ENCODE results near the gene RRP9.
A peak's percentile ranks its signal among the peaks of the same experiment; 100 is the strongest.

Gene RRP9

DNA sequence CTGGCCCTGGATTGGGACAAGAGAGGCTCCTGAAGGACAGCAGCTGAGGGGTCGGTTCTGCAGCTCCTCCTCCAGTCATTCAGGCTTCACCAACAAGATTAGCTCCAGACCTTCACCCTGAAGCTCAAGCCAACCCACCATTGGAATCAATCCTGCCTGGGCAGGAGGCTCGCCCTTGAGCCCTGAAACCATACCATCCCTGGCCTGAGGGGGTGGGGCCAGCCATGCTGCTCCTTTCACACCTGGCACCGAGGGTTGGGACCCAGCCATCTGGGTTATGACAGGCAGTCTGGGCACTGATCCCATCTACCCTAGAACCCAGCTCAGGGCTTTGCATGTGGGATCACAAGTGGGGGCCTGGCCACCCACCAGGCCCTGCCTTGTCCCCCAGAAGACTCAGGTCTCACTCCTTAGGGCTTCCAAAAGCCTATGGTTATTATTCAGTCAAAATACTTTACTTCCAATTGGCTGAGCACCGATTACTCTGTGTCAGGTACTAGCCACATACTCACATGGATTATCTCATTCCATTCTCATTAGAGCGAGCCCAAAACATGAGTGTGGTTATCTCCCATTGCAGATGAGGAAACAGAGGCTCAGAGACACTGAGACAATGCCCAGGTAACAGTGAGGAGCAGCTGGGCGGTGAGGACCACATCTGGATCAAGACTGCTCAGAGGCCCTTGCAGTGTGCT, 29.0 kb upstream of the RRP9 start:
- peak in 1 of 2 experiments; percentile 22 for DNase-seq

DNA sequence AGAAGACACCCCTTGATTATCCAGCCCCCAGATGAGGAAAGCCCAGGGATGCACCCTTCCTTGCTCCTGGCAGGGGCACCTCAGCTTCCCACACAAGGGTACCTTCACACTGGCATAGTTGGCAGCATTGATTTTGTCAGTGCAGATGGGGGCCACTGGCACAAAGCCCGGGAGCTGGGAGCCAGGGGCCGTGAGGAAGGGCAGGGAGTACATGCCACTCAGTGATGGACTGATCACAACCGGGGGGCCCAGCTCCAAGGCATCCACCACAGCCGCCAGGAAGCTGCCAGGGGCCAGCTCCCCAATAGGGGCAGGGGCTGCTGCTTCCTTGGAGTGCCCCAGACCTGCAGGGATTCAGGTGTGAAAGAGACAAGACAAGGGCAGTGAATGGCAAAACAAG, 28.1 kb upstream of the RRP9 start:
- DNase-seq, result no peak

DNA sequence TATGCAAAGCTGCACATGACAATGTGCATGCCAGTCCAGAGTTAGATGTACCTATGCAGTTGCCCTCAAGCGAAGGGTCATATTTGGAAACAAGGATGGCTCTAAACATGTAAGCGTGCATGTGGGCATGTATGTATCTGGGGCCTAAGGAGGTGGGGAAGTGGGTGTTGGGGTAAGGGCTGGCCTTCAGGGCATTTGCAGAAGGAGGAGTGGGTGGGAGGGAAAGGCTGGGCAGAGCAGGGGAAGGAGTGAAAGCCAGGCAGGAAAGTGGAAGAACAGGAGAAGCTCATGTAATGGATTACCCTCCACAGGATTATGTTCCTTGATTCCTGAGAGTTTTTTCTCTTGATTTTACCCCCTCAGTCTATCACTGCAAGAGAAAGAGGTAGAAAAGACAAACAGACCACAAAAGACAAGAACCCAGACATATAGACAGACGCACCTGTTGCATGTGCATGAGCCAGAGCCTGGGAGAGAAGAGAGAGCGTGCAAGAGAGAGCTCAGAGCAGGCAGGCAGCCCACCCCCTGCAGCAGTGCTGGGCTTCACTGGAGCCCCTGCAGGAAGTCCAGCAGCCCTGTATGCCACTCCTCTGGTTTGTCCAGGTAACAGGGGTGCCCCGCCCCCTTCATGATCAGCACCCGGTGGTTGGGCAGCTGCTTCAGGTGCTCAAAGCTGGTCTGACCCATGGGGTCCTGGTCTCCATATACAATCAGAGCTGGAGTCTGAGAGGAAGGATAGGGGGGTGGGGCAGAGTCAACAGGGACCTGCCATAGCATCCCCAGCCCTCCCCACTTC, 27.4 kb upstream of the RRP9 start:
- DNase-seq, result no peak

DNA sequence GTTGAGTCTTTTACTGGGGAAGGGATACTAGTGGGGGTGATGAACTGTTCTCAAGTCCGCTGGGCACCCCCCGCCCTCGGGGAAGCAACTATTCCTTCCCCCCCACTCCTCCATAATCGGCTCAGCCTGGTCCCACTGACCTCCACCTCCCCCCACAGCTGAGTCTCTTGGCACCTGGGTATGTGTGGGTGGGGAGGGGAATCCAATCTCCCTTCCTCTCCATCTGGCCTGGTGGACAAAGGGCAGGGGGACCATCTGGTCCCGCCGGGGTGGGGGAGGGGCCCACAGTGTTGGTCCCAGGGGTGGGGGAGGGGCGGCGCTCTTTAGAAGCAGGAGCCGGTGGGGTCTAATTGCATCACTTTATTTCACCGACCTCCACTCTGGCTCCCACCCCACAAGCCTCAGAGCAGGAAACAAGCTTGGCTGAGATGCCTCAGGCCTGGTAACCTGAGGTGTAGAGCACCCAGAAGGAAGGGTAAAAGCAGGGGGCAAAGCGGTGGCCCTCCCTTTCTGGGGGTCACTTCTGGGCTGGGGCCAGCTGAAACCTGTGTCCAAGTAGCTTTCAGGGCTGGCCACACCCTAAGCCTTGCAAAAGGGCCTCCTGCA, 26.6 kb upstream of the RRP9 start:
- DNase-seq, result peak; percentile 44 to 46

DNA sequence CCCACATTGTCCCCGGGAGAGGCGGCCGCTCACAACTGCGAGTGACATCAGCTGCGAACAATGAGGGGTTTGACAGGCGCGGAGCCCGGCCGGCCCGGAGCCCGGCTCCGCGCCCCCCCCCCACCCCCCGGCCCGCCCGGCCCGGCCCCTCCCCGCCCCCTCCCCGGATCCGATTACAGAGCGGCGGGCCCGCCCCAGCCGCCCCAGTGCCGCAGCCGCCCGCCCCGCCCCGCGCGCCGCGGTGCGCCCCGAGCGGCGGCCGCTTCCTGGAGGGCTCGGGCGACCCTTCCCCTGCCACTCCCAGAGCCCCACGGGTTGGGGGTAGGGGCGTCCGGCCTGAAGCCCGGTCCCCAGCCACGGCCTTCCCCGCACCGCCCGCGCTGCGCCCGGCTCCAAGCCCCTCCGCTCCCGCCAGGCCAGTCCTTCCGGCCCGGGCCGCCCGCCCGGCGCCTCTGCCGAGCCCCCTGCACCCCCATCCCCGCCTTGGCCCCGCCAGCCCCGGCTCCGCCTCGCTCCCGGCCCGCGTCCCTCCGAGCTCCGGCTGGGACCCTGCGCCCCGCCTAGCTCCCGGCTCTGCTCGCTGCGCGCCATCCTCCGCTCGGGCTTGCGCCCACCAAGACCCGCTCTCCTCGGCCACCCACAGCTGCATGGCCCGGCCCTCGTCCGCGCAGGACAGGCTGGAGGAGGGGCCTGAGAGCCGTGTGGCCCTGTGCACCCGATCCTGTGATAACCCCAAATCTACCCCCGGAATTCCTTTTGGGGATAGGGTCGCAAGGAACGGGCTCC, 25.9 kb upstream of the RRP9 start, which contains the start of gene PCBP4:
PCBP4 (minus strand) TSS at position 71 of the 786 bp plus-strand sequence. CDS start 6,214 bp downstream, outside the sequence.
- DNase-seq, result peak; percentile 13 to 38

DNA sequence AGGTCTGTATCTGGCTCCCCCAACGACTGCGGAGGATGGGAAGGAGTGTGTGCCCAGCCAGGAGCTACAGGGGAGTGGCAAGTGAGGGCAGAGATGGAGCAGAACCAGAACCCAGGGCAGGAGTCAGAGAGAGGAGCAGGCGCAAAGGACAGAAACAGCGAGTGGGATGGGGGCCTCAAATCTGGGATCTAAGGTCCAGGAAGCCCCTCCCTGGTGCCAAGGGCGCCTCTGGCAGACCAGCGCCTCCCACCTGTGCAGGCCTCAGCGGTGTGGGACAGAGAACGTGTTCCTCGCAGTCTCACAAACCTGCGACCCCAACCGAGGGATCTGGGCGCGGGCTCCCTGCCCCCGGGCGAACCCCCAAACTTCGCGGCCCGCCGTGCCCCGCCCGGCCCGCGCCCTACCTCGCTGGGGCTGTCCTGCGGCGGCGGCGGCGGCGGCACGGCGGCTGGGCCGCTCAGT, 25.2 kb upstream of the RRP9 start:
- no peak for DNase-seq

DNA sequence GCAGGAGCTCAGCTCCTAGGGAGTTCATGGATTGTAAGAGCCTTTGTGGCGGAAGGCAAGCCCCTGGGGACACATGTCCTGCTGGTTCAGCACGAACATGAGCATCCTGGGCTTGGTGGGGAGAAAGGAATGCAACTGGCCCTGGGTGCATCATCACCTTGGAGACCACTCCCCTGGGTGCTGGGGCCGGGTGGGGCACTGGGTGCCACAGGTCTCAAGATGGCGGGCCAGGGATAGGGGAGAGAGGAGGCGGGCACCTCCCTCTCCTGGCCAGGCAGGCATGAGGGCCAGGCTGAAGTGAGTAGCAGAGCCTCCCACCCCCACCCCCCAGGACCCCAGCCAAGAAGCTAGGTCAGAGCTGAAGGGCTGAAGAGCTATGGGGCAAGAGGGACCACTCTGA, 24.8 kb upstream of the RRP9 start:
- DNase-seq, result no peak

DNA sequence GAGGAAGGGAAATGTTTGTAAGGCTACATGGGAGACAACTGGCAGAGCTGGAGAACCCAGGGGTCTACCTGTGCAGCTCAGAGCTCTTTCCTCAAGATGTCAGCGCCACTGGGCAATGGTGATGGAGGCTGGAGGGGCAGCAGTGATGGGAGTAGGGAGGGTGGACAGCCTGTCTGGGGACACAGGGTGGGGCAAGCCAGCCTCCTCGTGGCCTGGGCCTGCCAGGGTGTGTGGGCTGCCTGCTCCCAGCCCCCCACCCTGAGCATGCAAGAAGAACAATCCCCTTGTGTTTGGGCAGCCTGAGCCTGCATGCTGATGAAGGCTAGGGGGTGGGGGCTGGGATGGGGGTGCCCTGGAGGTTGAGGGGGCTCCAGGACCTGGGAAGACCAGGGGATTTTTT, 24.3 kb upstream of the RRP9 start:
- no peak for DNase-seq

DNA sequence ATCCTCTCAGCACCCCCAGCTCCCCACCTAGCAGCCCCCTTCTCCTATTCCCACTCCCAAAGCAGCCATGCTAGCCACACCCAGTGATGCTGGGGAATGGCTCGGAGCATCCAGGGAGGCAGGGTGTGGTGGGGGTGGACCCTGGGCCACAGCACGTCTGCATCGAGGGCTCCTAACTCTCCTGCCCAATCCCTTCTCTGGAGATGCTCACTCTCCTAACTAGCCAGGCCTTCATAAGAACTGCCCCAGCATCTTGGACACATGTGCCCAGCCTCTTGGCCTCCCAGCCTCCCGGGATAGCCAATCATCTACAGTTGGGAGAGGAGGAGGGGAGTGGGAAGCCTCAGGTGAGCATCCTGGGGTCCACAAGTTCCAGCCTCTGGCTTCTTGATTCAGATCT, 22.8 kb upstream of the RRP9 start:
- no peak for DNase-seq

DNA sequence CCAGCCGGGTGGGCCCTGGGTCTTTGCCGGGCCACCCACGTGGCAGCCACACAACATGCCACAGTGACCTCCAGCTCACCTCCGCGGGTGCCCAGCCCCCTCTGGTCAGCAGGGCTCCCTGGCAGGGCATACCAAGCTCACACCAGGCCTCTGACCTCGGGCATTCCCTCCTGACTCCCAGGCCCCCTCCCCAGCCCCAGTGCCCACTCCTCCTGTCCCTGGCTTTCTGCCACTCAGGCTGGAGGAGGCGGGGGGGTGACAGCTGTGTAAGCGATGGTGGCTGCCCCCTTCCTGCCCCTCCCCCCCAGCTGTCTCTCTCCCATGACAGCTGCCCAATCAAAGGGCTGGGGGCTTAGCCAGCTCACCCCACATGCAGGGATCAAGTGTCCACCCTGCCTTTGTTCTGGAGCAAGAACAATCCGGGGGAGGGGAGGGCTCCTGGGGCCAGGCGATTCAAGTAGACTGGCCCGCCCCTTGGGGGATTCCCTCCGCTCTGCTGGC, 22.3 kb upstream of the RRP9 start:
- peak; percentile 76 to 78 for DNase-seq

DNA sequence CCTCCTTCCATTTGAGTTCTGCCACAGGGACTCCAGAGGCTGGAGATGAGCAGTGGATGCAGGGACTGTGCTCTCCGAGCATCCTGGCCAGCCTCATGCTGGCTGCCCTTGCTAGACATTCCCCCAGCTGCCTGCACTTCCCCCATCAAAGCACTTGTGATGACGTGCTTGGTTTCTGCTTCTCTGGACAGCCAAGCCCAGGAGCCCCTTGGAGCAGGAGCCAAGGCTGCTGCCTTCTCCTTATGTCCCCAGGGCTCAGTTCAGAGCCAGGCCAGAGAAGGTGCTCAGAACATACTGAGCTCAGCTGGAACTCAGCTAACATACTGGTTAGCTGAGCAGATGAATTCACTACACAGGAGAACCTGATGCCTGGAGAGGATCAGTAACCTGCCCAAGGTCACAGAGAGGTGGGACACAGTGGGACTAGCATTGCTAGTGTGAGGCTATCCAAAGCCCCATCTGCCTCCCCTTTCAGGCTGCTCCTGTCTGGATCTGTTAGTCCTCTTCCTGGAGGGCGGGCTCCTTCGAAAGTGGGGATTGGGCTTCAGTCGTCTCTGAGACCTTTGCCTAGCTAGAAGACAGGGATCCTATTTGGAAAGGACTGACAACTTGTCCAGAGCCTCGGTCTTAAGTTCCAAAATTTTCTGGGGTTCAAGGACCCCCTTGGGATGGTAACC, 21.3 kb upstream of the RRP9 start:
- DNase-seq, result peak in 1 of 2 experiments; percentile 56

DNA sequence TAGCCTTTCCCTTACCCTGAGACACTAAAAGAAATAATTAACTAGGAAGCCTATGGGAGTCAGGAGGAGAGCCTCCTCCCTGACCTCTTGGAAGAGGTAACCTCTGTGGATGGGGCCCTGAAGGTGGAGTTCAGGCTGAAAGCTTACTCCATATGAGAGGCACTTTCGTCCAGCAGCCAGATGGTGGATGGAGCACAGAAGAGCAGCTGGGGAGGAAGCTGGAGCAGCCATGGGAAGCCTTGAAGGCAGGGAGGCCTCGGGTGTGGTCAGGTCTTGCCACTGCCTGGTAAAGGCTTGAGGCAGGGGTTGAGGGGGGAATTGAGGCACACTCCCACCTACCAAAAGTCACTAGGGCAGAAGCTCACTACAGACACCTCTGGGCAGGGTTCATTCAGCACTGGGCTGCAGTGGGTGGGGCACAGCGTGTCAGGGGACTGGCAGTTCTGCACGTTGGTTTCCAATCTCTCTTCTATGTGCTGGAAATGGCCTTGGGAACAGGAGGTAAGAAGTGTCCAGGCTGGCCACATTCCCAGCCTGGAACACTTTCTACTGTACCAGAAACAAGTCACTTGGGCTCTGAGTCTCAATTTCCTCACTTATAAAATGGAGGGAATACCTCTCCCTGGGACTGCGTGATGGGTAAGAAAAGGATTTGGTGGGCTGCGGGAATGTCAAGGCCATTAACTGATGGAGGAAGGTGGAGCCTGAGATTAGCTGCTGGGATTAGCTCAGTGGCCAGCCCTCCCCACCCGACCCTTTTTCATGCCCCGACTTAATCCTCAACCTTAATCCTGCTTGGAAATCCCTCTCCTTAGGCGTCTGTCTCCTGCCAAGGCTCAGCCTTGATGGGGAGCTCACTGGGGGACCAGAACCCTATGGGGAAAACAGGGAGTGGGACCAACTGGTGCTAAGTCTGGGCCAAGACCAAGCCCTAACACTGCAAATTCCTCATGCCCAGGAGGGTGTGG, 20.2 kb upstream of the RRP9 start:
- DNase-seq, result no peak

DNA sequence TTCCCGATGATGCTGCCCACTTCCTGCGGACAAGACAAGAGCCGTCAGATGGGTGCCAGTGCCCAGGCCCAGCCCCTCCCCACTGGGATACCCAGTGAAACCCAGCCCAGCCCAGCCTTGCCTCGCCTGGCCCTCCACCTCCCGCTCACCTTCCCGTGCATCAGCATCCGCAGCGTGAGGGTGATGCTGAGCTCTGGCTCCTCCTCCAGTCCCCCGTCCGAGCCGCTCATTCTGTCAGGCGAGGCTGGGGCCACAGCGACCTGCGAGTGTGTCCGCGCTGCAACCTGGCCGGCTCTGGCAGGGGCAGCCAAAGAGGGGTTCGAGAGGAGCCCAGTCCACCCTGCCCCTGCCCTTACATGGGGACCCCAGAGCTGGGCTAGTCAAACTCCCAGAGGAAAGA, 19.3 kb upstream of the RRP9 start:
- DNase-seq, result no peak

DNA sequence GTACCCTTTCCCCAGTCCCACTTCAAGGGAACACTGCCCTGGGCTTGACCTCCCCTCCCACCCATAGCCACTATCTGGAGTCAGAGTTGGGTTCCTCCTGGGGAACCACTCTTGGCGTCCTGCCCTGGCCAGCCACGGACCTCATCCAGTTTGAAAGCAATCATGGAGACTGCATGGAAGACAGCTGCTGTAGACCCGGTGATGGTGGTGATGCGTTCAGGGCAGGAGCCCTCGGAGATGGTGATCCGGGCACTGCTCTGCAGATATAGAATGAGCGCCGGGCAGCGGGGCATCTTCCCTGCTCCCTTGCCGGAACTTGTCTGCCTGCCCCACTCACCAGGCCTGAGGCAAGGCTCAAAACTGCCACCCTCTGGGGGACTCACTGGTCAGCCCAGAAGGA, 18.7 kb upstream of the RRP9 start:
- DNase-seq, result no peak

DNA sequence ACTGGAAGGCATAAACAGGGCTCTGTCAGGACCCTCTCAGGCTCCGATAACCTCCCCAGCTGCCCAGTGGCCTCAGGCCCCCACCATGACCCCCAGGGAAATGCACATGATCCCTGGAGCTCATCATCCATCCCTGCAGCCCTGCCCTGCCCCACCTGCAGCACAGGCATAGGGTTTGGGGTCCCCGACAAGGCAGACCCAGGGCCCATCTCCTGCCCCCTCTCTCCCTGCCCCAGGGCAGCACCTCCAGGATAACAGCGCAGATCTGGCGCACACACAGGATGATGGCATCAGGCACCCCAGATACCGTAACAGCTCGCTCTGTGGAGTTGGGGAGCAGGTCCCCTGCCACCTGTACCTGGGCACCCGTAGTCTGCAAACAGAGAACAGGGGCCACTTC, 17.9 kb upstream of the RRP9 start:
- DNase-seq, result no peak

DNA sequence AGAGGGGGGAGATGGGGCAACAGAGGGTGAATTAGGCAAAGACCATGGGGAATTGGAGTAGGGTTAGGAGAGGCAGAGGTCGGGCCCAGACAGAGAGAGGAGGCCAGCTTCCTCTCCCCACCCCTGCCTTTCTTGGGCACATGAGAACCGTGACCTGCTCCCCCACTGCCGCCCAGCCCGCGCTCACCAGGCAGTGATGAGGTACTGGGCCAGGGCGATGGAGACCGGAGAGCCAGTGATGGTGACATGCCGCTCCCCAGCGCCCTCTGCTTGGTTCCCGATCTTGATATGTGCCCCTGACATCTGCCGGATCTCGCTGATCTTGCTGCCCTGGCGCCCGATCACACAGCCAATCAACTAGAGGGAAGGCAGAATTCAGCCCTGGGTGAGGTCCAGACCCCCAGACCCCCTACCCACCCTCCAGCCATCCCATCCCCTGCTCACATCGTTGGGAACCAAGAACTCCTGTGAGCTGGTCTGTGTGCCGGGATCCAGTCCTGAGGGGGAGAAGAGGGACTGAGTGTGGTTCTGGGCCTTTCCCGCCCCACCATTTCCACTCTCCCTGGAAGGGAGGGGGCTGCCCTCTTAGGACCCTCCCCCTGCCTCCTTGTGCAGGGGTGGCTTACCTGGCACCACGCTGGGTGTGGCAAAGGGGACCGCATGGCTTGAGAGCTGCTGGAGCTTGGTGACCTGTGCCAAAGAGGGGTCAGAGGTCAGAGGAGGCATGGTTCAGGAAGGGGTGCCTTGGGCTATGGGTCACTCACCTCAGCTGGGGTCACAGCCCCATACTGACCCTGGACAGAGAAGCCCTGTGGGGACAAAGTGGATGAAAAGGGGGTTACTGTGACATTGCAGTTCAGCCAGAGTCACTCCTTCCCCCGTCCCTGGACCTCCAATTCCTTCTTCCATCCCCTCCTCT, 17.2 kb upstream of the RRP9 start:
- DNase-seq, result no peak

DNA sequence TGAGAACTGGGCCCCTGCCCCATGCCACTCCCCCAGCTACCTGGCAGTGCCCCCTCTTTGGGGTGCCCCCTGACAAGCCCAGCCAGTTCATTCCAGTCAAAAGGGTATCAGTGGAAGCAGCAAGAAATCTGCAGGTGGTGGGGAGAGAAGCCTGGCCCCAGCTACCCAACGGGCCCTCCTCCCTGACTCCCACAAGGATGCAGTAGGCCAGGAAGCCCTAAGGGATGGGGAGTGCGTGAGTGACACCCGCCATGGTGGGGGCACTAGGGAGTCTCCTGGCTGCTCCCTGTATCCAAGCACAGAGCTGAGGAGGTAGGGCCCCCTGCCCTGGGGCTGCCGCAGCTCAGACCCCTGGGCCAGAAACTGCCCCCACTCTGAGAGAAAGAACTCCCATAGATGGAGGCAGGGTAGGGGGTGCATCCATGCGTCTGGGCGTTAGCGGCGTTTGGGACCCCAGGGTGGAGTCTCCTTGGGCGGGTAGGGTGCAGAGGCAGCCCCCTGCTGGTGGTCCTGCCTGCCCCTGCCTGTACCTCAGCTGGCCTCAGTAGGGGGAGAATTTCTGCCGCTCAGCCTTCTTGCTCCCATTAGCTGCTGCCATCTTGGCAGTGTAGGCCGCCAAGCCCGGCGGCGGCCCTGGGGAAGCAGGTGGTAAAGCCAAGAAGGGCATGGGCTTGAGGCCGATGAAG, 16.0 kb upstream of the RRP9 start:
- DNase-seq, result no peak

DNA sequence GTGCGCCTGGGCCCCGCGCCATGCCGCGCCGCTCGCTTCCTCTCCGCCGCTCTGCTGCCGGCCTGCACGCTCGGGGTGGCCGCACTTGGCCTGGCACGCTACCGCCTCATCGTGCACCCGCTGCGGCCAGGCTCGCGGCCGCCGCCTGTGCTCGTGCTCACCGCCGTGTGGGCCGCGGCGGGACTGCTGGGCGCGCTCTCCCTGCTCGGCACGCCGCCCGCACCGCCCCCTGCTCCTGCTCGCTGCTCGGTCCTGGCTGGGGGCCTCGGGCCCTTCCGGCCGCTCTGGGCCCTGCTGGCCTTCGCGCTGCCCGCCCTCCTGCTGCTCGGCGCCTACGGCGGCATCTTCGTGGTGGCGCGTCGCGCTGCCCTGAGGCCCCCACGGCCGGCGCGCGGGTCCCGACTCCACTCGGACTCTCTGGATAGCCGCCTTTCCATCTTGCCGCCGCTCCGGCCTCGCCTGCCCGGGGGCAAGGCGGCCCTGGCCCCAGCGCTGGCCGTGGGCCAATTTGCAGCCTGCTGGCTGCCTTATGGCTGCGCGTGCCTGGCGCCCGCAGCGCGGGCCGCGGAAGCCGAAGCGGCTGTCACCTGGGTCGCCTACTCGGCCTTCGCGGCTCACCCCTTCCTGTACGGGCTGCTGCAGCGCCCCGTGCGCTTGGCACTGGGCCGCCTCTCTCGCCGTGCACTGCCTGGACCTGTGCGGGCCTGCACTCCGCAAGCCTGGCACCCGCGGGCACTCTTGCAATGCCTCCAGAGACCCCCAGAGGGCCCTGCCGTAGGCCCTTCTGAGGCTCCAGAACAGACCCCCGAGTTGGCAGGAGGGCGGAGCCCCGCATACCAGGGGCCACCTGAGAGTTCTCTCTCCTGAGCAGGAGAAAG, 14.4 kb upstream of the RRP9 start:
- DNase-seq, result peak; percentile 30 to 63

All from SHP77 (cell line).